Peyer's patch (tissue), 4 donors: Measurements from ENCODE around the gene B3GNT4.

Experiments used
- CTCF ChIP-seq, 6 experiments: fragments of 450-650 bp in 4 of 6; fragments of 200-600 bp in 2 of 6; sonication (generic) in 1 of 6; IDR thresholded peaks; one replicate each; pipeline ENCODE4 v1.5.1; 2017 to 2019; ENCODE audit warnings: antibody characterized with exemption in 6 of 6, mild to moderate bottlenecking in 3 of 6, moderate library complexity in 1 of 6
- POLR2A ChIP-seq, 2 donors: fragments of 450-650 bp; IDR thresholded peaks; one replicate each; pipeline ENCODE4 v1.5.1; 2017; ENCODE audit warnings: antibody characterized with exemption in 2 of 2, mild to moderate bottlenecking in 2 of 2, moderate library complexity in 2 of 2

GRCh38 chr12:122159882-122160281 lies 43.6 kb upstream of the B3GNT4 start:
- TF ChIP-seq POLR2A (IDR thresholded peaks at IDR 0.05), result no peak
- TF ChIP-seq CTCF (IDR thresholded peaks at IDR 0.05), result no peak
